HG02678 (cell line): Measurements from ENCODE around the gene MARCHF11.

Experiments
- ATAC-seq: cut with Tn5 transposase; IDR thresholded peaks from one replicate; pipeline ENCODE4 v1.9.1; 2021; ENCODE audit warnings: mild to moderate bottlenecking, moderate library complexity; ENCODE audit not compliant: unreplicated experiment

MARCHF11 gene

DNA sequence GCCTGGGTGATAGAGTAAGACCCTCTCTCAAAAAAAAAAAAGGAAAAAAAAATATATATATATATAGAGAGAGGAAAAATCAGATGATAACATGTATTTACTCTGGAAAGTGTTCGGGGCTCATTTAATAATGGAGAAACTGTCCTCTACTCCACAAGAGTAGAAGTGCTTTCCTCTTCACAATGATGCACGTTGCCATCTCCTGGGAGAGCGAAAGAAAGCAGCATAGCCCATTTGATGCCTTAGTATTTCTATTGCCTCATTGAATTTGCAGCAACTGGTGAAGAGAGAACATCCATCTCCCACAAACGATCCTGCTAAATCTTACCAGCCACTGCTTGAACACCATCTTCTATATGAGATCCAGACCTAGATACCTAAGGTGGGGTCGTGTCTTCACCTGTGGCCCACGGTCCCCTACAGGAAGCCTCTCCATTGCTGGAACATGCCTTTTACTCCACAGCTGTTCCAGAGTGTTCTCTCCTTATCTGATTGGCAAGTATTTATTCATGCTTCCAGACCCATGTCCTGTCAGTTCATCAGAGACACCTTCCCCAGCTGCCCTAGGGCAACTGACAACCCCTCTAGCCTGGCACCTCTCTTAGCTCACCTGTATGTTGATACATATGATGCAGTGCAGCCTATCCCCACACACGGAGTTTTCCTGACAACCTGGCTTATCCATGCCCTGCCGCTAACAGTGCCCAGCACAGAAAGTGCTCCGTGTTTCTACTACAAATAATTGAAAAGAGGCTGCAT is 115.3 kb downstream of the MARCHF11 start:
- ATAC-seq: no peak

DNA sequence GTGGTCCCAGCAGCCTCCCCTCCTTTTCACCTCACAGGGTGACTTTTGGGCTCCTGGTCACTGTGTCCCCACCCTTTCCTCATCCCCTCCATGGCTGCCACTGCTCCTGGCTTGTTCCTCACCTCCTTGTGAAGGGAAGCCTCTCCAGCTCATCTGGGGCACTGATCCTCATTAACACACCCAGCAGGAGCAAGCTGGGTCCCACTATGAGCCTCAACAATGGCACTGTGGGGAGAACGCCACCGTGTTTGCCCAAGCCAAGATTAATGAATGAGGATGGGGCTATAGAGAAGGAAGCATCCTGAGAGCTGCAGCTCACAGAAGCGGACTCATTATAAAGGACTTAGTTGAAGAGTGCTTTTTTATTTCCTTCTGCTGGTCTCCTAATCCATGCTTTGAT is 118.4 kb downstream of the MARCHF11 start:
- no peak for ATAC-seq

DNA sequence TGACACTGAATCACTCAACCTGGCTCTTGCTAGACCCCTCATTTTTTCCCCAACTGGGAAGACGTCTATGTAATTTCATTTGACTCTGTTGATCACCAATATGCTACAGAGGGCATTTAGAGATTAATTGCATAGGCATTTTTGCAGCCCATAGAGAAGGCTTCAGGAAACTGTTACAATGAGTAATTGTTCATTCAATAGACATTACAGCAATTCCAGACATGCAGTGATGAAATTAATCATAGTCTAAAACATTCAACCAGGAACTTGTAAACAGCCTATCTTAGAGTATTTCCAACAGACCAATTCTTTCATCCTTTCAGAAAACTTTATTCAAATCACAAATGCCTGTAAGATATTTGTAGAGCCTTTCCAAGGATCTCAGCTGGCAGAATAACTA is 122.3 kb downstream of the MARCHF11 start:
- no peak for ATAC-seq

DNA sequence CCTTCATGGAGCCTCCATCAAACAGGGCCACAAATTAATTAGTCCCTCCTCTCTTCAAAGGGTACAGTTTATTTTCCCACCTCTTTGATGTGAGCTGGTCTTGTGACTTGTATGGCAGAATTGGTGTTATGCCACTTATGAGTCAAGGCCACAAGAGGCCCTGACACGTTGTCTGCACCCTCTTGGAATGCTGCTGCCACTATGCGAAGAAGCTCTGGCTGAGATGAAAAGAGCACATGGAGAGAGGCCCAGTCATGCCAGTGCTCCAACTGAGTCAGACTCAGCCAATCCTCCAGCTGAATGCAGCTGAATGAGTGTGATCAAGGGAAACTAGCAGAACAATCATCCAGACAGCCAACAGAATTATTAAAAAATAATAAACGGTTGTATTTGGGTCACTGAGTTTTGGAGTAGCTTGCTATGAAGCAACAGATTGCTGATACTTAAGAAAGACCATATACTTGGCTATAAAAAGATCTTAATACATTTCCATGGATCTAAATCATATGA is 128.3 kb downstream of the MARCHF11 start:
- no peak for ATAC-seq

DNA sequence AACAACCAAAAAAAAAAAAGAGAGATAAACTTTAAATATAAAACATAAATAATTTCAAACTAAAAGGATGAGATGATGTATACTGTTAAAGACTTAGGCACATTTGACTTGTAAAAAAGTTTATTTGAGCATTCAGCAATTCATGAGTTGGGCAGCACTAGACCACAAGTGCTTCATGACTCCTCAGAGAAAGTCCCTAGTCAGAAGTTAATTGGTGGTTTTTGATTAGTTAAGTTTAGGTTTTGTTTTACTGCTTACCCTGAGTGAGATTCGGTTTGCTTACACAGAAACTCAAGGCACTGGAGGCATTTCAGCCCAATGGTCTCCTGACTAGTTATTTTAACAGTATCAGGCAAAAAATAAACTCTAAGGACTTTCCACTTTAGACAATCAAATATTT is 129.2 kb downstream of the MARCHF11 start:
- no peak for ATAC-seq

DNA sequence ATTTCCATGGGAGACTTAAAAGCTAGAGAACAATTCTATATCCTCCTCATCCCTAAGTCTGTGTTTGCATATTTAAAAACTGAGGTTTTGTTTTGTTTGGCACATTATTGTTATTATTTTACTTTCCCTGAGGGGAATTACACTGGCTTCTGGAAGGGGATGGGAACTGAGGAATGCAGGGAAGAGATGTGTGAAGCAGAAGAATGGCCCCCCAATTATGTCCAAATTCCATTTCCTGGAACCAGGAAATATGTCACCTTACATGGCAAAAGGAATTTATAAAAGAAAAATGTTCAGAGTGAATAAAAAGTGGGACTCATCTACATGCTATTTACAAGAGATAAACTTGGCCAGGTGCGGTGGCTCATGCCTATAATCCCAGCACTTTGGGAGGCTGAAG is 129.8 kb downstream of the MARCHF11 start:
- no peak for ATAC-seq

DNA sequence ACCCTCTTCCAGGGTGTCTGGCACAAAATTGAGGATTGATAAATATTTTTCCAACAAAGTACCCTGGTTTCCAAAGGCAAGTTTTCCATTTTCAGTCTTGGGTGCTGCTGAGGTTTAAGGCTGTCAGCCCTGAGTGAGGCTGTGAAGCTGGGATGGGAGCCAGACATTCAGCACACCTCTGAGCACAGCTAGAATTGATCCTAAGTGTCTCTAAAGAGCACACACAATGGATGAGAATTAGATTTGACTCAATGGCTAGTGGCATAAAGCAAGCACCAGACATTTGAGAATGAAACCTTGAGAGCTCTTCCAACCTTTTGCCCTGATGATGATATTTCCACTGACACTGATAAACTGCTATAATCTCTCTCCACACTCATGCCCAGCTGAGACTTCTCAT is 131.5 kb downstream of the MARCHF11 start:
- ATAC-seq: no peak

DNA sequence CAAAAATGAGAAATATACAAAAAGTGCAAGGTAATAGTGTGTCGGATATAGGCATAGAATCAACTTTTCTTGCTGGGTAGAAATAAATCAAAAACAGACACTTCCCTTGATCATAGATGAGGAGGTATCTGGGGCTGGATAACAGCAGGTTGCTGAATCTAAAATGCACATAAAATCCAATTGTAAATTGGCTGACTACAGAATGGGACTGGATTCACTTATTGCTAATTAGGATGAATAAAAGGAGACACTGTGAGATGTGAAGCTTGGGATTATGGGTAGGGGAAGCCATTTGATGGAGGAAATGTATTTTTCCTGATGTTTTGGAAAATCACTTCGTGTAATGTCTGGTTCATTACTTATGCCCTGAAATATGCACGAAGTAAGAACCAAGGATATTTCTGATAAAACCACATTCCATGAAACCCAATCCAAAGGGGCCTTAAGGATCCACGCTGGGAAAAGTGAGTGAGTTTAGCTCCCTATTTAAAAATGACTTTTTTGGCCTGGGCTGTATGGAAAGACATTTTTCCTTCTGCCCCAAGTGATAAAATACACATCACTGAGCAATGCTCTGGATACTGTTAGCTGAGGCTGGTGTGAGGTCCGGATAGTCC is 136.1 kb downstream of the MARCHF11 start:
- no peak for ATAC-seq

DNA sequence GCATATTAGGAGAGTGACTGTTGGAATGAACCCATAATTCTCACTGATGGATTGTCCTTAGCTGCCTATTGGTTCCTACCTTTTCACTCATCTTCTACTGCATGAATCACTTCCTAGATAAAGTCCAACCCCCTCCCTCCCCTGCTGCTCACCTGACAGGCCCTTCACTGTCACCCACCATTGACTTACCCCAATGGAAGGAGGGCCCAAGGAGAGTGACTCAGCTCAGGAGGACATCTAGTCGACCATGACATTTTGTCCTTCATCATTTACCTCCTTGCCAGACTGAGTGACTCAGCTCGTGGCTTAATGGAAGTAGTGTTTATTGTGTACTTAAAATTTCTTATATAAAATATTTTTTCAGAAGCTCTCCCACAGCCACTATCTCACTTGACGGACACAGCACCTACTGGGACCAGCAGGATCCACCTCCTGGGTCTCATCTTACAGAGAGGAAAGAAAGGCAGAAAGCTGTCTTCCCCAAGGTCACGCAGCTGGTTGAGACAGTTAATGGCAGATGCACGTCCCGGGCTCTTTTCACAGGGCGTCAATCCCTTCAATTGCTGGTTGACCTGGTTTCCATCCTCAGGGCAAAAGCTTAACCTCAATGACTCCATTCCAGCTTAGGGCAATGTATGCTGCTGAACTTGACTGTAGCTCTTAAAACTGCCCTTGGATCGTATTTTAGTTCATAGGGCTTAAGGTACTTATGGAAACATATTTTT is 142.3 kb downstream of the MARCHF11 start:
- no peak for ATAC-seq

DNA sequence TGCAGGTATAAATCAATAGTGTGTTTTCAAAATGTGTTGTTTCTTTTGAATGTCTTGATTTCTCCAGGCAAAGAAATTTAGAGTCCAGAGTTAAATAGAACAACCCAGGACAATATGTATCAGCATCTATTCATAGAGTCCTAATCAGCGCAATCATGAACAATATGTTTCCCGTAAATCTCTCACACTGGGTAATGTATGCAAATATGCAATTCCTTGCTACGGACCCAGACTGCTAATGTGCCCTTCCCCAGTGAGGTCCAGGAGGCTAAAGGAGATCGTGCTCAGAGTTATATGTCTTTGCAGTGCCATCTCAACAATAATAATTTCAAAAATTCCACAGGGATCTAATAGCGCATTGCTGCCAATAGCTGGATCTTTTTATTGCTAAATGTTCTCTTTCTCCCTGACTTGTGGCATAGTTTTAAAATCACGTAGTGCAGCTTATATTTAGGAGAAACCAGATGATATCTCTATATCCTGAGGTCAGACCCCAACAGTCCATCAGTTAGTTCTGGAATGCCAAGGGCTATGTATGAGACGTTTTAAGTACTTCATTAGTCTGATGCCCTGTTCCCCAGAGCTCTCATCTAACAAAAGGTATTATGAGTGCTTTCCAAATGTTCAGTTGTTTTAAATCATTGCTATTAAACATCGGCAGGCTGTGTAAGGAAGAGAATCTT is 145.1 kb downstream of the MARCHF11 start:
- no peak for ATAC-seq

DNA sequence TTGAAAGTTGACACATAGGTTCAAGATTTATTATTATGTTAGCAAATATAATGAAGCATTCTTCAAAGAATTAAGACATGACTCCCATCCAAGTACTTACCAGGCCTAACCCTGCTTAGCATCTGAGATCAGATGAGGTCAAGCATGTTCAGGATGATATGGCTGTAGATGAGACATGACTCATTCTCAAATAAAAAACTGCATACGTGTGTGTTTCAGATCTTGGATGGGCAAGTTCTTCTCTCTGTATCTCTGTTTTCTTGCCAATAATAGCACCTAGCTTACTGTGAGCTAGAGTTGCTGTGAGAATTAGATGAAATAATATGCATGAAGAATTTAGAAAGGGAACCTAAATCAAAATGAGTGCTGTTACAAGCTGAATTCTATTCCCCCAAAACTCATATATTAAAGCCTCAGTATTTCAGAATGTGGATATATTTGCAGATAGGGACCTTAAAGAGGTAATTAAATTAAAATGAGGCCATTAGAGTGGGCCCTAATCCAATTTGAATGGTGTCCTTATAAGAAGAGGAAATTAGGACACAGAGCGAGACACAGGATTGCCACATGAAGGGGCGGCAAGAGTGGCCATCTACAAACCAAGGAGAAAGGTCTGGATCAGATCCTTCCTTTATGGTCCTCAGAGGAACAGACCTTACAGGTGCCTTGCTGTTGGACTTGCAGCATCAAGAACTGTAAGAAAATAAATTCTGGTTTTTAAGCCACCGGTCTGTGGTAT is 146.2 kb downstream of the MARCHF11 start:
- no peak for ATAC-seq

DNA sequence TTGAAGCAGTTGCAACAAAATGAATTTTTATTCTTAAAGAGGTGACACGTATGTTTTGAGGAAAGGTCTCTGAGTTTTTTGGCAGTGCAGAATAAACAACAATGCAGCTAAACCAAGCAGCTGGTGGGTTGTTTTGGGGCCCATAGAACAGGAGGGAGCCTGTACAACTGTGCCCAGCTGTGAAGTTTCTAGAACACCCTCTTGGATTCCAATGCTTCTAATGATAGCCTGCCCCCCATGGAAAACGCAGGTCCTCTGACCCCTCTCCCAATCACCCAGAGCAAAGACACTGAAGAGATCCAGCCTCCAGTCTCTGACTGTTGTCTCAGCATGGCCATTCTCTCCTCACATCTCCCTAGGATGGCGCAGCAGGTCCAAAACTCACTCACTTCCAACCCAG is 150.9 kb downstream of the MARCHF11 start:
- no peak for ATAC-seq

DNA sequence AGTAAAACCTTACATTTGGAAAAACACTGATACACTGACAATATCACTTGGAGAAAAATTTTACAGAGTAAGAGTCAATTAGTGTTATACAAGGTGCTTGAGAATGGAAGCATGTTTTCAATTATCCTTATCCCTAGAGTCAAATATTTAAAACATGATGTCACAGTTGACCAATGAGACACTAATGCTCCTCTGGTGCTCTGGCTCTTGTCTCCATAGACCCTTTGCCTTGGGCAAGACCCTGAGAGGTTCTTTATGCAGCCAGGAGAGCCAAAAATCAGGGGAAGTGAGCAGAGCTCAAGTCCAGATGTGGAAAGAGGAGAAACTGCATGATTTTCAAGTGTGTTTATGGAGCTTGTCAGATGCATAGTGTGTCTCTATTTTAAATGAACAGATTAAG is 153.9 kb downstream of the MARCHF11 start:
- ATAC-seq: no peak

DNA sequence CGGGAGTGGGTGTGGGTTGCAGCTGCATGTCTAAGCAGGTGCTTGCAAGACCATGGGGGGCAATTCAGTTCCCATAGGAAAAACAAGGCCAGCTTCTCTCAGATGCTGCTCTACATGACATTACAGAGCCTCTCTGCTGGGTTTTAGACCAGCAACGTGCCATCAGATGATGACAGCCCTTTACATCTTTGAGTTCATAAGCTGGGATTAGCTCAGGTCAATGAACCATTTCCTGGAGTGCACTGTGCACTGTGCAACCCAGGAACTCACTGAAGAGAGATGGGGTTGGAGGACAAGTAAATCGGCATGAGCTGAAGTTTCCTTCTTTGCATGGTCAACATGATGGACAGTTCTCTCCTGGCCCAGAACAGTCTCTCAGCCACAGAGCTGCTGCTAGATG is 160.6 kb downstream of the MARCHF11 start:
- no peak for ATAC-seq

DNA sequence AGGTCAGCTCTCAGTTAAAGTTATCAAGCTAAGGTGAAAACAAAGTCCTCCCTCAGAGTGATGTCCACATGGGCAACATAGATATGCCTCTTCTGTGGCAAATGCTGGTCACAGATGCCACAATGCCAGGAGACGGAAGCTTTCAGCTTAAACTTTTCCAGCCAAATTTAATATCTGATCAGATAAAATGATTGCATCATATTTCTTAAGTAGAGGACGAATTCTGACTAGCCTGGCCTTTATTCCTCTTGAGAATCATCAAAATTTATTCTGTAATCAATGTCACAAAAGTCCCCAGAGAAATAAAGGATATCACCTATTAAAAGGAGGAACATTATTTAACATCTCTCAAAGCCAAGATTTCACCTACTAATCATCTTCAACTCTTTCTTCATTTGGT is 161.9 kb downstream of the MARCHF11 start:
- ATAC-seq: no peak
